Stimulated activated CD4-positive, alpha-beta T cell treated with anti-CD3 and anti-CD28 coated beads, TNF-alpha, amount 100 ng/mL, for 1 hour (primary cell): ENCODE measurements around the gene PAQR9.

Experiments used
- DNase-seq, 3 donors: peaks; one replicate each; pipeline ENCODE4 v3.0.0-alpha.2; 2020; ENCODE audit warnings: low read depth in 3 of 3, low spot score in 1 of 3

PAQR9 gene

GRCh38 chr3:142951794-142952193 lies 11.7 kb downstream of the PAQR9 start:
- DNase-seq, result no peak

GRCh38 chr3:142950972-142951371 lies 12.5 kb downstream of the PAQR9 start:
- no peak for DNase-seq

- DNase-seq, result no peak
Measured at GRCh38 chr3:142947799-142948575, 15.5 kb downstream of the PAQR9 start.

GRCh38 chr3:142947352-142947751 lies 16.1 kb downstream of the PAQR9 start:
- no peak for DNase-seq

GRCh38 chr3:142946861-142947260 lies 16.6 kb downstream of the PAQR9 start:
- no peak for DNase-seq

- DNase-seq, result no peak
Measured at GRCh38 chr3:142945023-142945422, 18.5 kb downstream of the PAQR9 start.

GRCh38 chr3:142944342-142944741 lies 19.1 kb downstream of the PAQR9 start:
- no peak for DNase-seq

GRCh38 chr3:142943870-142944269 lies 19.6 kb downstream of the PAQR9 start:
- DNase-seq, result no peak

- no peak for DNase-seq
Measured at GRCh38 chr3:142943349-142943748, 20.1 kb downstream of the PAQR9 start.

GRCh38 chr3:142941373-142942123 lies 21.9 kb downstream of the PAQR9 start:
- DNase-seq, result no peak

- DNase-seq, result no peak
Measured at GRCh38 chr3:142940472-142940871, 23.0 kb downstream of the PAQR9 start.

GRCh38 chr3:142940000-142940399 lies 23.5 kb downstream of the PAQR9 start:
- no peak for DNase-seq

GRCh38 chr3:142935963-142936362 lies 27.5 kb downstream of the PAQR9 start:
- no peak for DNase-seq

- DNase-seq, result no peak
Measured at GRCh38 chr3:142934887-142935269, 28.6 kb downstream of the PAQR9 start.

GRCh38 chr3:142934128-142934886 lies 29.2 kb downstream of the PAQR9 start:
- DNase-seq, result no peak

- no peak for DNase-seq
Measured at GRCh38 chr3:142931222-142931621, 32.3 kb downstream of the PAQR9 start.

- no peak for DNase-seq
Measured at GRCh38 chr3:142930463-142930862, 33.0 kb downstream of the PAQR9 start.

- DNase-seq, result no peak
Measured at GRCh38 chr3:142929890-142930289, 33.6 kb downstream of the PAQR9 start.

- peak in 1 of 3 donors; percentile 10 for DNase-seq
Measured at GRCh38 chr3:142929109-142929508, 34.4 kb downstream of the PAQR9 start.

GRCh38 chr3:142926368-142926944 lies 37.0 kb downstream of the PAQR9 start:
- DNase-seq, result no peak

GRCh38 chr3:142925140-142925539 lies 38.3 kb downstream of the PAQR9 start:
- no peak for DNase-seq
